CD14-positive monocyte (primary cell): ENCODE measurements around the gene CDC37. TPM values are rescaled to one million over a fixed set of nuclear protein-coding genes. Genes with fewer than 3 reads are reported as not detected.
"Not testable (repeated sequence)": the region's sequence is repeated elsewhere in the genome, so short reads cannot be mapped to it uniquely, and the experiment has no call there.

Experiments
- DNase-seq, 3 donors: peaks; one replicate each; pipeline ENCODE4 v3.0.0-alpha.2; 2011 to 2022
- H2AFZ ChIP-seq: 2 replicates; pipeline ENCODE4 v1.6.0; 2012; ENCODE audit warnings: mild to moderate bottlenecking, low read depth, low read length, inconsistent platforms; ENCODE audit not compliant: insufficient read depth, poor library complexity, severe bottlenecking
- H3K27ac ChIP-seq, 2 donors: 1 replicate in 1 of 2; 2 replicates in 1 of 2; pipeline ENCODE4 v1.5.1; 2012 to 2013; ENCODE audit warnings: low read length in 2 of 2, control low read depth in 1 of 2, inconsistent platforms in 1 of 2, low read depth in 1 of 2, mild to moderate bottlenecking in 1 of 2
- H3K27me3 ChIP-seq, 2 donors: one replicate each; pipeline versions ENCODE4 v1.6.0 to v1.6.1; 2011 to 2013; ENCODE audit warnings: low read length in 2 of 2; ENCODE audit not compliant: control insufficient read depth in 2 of 2, insufficient read depth in 2 of 2
- H3K36me3 ChIP-seq, 2 donors: replicated peaks in 1 of 2; 1 replicate in 1 of 2; 2 replicates in 1 of 2; pipeline versions ENCODE4 v1.5.1 to v1.6.1; 2012 to 2013; ENCODE audit warnings: low read length in 2 of 2, control low read depth in 1 of 2, inconsistent platforms in 1 of 2, mild to moderate bottlenecking in 1 of 2; ENCODE audit not compliant: insufficient read depth in 2 of 2, control insufficient read depth in 1 of 2
- H3K4me1 ChIP-seq, 2 donors: 1 replicate in 1 of 2; 2 replicates in 1 of 2; pipeline versions ENCODE4 v1.5.1 to v1.6.1; 2012 to 2013; ENCODE audit warnings: low read length in 2 of 2, control low read depth in 1 of 2, inconsistent platforms in 1 of 2, mild to moderate bottlenecking in 1 of 2, moderate library complexity in 1 of 2; ENCODE audit not compliant: insufficient read depth in 2 of 2, control insufficient read depth in 1 of 2
- H3K4me2 ChIP-seq: replicated peaks from 2 replicates; pipeline ENCODE3; 2012; ENCODE audit warnings: low read length, moderate library complexity, mild to moderate bottlenecking; ENCODE audit not compliant: poor library complexity, severe bottlenecking; ENCODE audit errors: extremely low read depth
- H3K4me3 ChIP-seq, 3 experiments: fragments of 200-600 bp in 1 of 3; sonication (generic) in 1 of 3; replicated peaks in 1 of 3; 1 replicate in 2 of 3; 2 replicates in 1 of 3; pipeline ENCODE4 v1.5.1; 2011 to 2013; ENCODE audit warnings: low read length in 3 of 3, mild to moderate bottlenecking in 3 of 3, control low read depth in 2 of 3, low read depth in 2 of 3, inconsistent platforms in 1 of 3, moderate library complexity in 1 of 3
- H3K79me2 ChIP-seq: 2 replicates; pipeline ENCODE4 v1.6.0; 2012; ENCODE audit warnings: mild to moderate bottlenecking, control low read depth, inconsistent platforms, low read length, moderate library complexity; ENCODE audit not compliant: insufficient read depth
- H3K9ac ChIP-seq: 2 replicates; pipeline ENCODE4 v1.6.0; 2017; ENCODE audit warnings: low read length, mild to moderate bottlenecking; ENCODE audit not compliant: insufficient read depth, poor library complexity, severe bottlenecking
- H3K9me3 ChIP-seq, 2 donors: replicated peaks in 1 of 2; 1 replicate in 1 of 2; 2 replicates in 1 of 2; pipeline versions ENCODE4 v1.5.1 to v1.6.1; 2012 to 2013; ENCODE audit warnings: low read length in 2 of 2, control low read depth in 1 of 2; ENCODE audit not compliant: control insufficient read depth in 1 of 2, insufficient read depth in 1 of 2
- H4K20me1 ChIP-seq: 2 replicates; pipeline ENCODE4 v1.6.0; 2012; ENCODE audit warnings: mild to moderate bottlenecking, low read length, control low read depth, moderate library complexity; ENCODE audit not compliant: insufficient read depth
- H3K27ac Mint-ChIP-seq, 7 donors: one replicate each; pipeline ENCODE4 v1.8.0; 2020; ENCODE audit warnings: mild to moderate bottlenecking in 7 of 7, mixed read lengths in 7 of 7, moderate library complexity in 6 of 7, inconsistent platforms in 2 of 7
- H3K27me3 Mint-ChIP-seq, 3 donors: one replicate each; pipeline ENCODE4 v1.8.0; 2021 to 2022; ENCODE audit warnings: low read depth in 3 of 3, mild to moderate bottlenecking in 3 of 3, mixed read lengths in 3 of 3, moderate library complexity in 3 of 3, inconsistent platforms in 1 of 3
- H3K36me3 Mint-ChIP-seq, 2 donors: one replicate each; pipeline ENCODE4 v1.8.0; 2020; ENCODE audit warnings: mixed read lengths in 2 of 2, inconsistent platforms in 1 of 2, mild to moderate bottlenecking in 1 of 2
- H3K4me1 Mint-ChIP-seq: one replicate; pipeline ENCODE4 v1.8.0; 2020; ENCODE audit warnings: mild to moderate bottlenecking, mixed read lengths
- H3K4me3 Mint-ChIP-seq, 2 donors: one replicate each; pipeline ENCODE4 v1.8.0; 2020; ENCODE audit warnings: mild to moderate bottlenecking in 2 of 2, mixed read lengths in 2 of 2, moderate library complexity in 1 of 2
- H3K9me3 Mint-ChIP-seq, 7 donors: one replicate each; pipeline ENCODE4 v1.8.0; 2020 to 2022; ENCODE audit warnings: mixed read lengths in 7 of 7, mild to moderate bottlenecking in 6 of 7, moderate library complexity in 6 of 7, inconsistent platforms in 2 of 7
- WGBS: methylation state at CpG from one replicate; pipeline ENCODE4 v1.1.5; 2013; ENCODE audit warnings: missing lambda C conversion rate; ENCODE audit not compliant: insufficient coverage; 5-methylcytosine and 5-hydroxymethylcytosine counted together
- intact Hi-C, 2 donors: fragments of 100-400 bp; cut with micrococcal nuclease; formaldehyde crosslinking; loops; one replicate each; pipeline versions ENCODE4 v1.15.0 to v1.15.1; 2023
- polyA plus RNA-seq, 3 donors: library from polyadenylated mRNA; depleted of rRNA in 1 of 3; unstranded in 2 of 3; stranded (reverse) in 1 of 3; fragments of 300-500 nt in 2 of 3; fragments of >200 nt in 1 of 3; fragmentation: Illumina TruSeq in 2 of 3; gene quantifications; 1 replicate in 2 of 3; 2 replicates in 1 of 3; pipeline ENCODE4 v1.2.3, GENCODE V29; 2012 to 2021
- TF ChIP-seq, protein P1 (sequence below): fragments of 200-600 bp; IDR thresholded peaks from one replicate; pipeline ENCODE4 v1.8.0; 2022; ENCODE audit warnings: antibody characterized with exemption, mild to moderate bottlenecking

CDC37 gene
- polyA plus RNA-seq, 3 donors, result 49.3 to 575 (median 54.9) TPM

DNA sequence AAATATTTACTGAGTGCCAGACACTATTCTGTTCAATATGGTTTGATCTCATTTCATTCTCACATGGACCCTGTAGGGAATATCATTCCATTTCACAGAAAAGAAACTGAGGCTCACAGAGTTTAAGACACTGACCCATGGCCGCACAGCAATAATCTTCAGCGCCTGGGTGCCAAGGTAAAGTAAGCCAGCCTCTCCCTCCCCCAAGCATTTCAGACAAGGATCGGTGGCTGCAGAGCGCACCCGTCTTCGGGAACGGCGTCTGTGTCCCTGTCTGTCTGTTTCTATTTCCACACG is 12.7 kb upstream of the CDC37 start:
- Mint-ChIP-seq H3K4me1 (peaks cover 52% of the 10 kb centered on the region), H3K4me3 (peak overlapping the region; percentile 67 to 87), H3K36me3 (peaks cover 14 to 19% of the 10 kb centered on the region in 2 donors), H3K27me3 (peaks cover 41 to 53% (median 47%) of the 10 kb centered on the region in 3 donors), H3K9me3 (peaks cover 0 to 35% (median 26%) of the 10 kb centered on the region in 7 donors), H3K27ac (peak overlapping the region; percentile 81 to 96 (median 93))
- H3K9ac ChIP-seq, result peak overlapping the region; percentile 49
- peaks cover 8% of the 10 kb centered on the region in 2 donors for H3K9me3 ChIP-seq
- H3K4me2 ChIP-seq, result peak overlapping the region; percentile 69
- peaks cover 27 to 48% of the 10 kb centered on the region in 2 donors for H3K27me3 ChIP-seq
- no peaks in the 10 kb centered on the region for H4K20me1 ChIP-seq
- peak overlapping the region; percentile 1 to 64 (median 34) for H3K4me3 ChIP-seq
- intact Hi-C loops, result loop anchor here in 1 of 2 donors (2.0 kb wide), 1 partner anchor 15 kb away; no protein-coding TSS in a partner anchor
- H3K4me1 ChIP-seq, result peaks cover 54 to 61% of the 10 kb centered on the region in 2 donors
- WGBS, result 17% methylated on average over 9 of the region's 9 CpGs
- H3K36me3 ChIP-seq, result no peaks in the 10 kb centered on the region
- TF ChIP-seq, protein P1, sequence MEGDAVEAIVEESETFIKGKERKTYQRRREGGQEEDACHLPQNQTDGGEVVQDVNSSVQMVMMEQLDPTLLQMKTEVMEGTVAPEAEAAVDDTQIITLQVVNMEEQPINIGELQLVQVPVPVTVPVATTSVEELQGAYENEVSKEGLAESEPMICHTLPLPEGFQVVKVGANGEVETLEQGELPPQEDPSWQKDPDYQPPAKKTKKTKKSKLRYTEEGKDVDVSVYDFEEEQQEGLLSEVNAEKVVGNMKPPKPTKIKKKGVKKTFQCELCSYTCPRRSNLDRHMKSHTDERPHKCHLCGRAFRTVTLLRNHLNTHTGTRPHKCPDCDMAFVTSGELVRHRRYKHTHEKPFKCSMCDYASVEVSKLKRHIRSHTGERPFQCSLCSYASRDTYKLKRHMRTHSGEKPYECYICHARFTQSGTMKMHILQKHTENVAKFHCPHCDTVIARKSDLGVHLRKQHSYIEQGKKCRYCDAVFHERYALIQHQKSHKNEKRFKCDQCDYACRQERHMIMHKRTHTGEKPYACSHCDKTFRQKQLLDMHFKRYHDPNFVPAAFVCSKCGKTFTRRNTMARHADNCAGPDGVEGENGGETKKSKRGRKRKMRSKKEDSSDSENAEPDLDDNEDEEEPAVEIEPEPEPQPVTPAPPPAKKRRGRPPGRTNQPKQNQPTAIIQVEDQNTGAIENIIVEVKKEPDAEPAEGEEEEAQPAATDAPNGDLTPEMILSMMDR, result no peak
- no peak for DNase-seq
- peak overlapping the region; percentile 28 to 52 for H3K27ac ChIP-seq
- H2AFZ ChIP-seq, result peak overlapping the region; percentile 31
- H3K79me2 ChIP-seq, result no peaks in the 10 kb centered on the region

DNA sequence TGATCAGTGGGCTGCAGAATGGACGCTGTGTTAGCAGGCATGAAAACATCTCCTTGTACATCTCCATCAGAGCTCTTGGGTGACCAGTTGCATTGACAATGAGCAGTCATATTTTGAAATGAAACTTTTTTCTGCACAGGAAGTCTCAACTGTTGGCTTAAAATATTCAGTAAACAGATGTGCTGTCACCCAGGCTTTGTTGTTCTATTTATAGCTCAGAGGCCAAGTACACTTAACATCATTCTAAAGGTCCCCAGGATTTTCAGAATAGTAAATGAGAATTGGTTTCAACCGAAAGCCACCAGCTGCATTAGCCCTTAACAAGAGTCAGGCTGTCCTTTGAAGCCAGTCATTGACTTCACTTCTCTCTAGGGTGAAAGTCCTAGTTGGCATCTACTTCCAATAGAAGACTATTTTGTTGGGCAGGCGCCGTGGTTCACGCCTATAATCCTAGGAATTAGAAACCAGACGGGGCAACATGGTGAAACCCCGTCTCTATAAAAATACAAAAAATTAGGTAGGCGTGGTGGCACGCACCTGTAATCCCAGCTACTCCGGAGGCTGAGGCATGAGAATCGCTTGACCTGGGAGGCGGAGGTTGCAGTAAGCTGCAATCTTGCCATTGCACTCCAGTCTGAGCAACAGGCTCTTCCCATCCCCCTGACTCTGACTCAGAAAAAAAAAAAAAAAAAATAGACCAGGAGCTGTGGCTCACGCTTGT is 9.1 kb upstream of the CDC37 start:
- H3K79me2 ChIP-seq, result no peaks in the 10 kb centered on the region
- H3K27ac ChIP-seq, result no peak overlapping the region
- peaks cover 62% of the 10 kb centered on the region for H3K4me1 Mint-ChIP-seq
- no peak overlapping the region for H2AFZ ChIP-seq
- H3K9me3 ChIP-seq, result peaks cover 4 to 6% of the 10 kb centered on the region in 2 donors
- H3K36me3 ChIP-seq, result no peaks in the 10 kb centered on the region
- TF ChIP-seq, protein P1, result no peak
- H3K4me2 ChIP-seq, result no peak overlapping the region
- H3K9ac ChIP-seq, result no peak overlapping the region
- peak overlapping the region in 3 of 7 donors; percentile 8 to 47 (median 36) for H3K27ac Mint-ChIP-seq
- H3K27me3 Mint-ChIP-seq, result peaks cover 15 to 24% (median 18%) of the 10 kb centered on the region in 3 donors
- no peaks in the 10 kb centered on the region for H4K20me1 ChIP-seq
- peak in 1 of 3 donors; percentile 32 for DNase-seq
- peaks cover 4 to 5% of the 10 kb centered on the region in 2 donors for H3K36me3 Mint-ChIP-seq
- no peak overlapping the region for H3K4me3 Mint-ChIP-seq
- H3K4me1 ChIP-seq, result peaks cover 63 to 66% of the 10 kb centered on the region in 2 donors
- peaks cover 0 to 19% (median 8%) of the 10 kb centered on the region in 7 donors for H3K9me3 Mint-ChIP-seq
- H3K4me3 ChIP-seq, result no peak overlapping the region
- peaks cover 2 to 16% of the 10 kb centered on the region in 2 donors for H3K27me3 ChIP-seq
- intact Hi-C loops, result no loop called here
- WGBS, result 83% methylated on average over 8 of the region's 13 CpGs

DNA sequence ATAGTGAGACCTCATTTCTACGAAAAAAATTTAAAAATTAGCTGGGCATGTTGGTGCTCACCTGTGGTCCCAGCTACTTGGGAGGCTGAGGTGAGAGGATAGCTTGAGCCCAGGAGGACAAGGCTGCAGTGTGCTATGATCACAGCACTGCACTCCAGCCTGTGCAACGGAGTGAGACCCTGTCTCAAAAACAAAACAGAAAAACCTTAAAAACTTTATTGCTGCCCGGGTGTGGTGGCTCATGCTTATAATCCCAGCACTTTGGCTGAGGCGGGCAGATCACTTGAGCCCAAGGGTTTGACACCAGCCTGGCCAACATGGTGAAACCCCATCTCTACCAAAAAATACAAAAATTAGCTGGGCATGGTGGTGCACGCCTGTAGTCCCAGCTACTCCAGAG is 7.9 kb upstream of the CDC37 start:
- H3K9ac ChIP-seq, H3K4me3 Mint-ChIP-seq, H3K9me3 ChIP-seq, H3K27me3 ChIP-seq, H3K27ac ChIP-seq, intact Hi-C loops, H3K4me2 ChIP-seq, DNase-seq, H2AFZ ChIP-seq, H3K4me3 ChIP-seq, H3K79me2 ChIP-seq, H3K36me3 ChIP-seq, H3K9me3 Mint-ChIP-seq, H3K36me3 Mint-ChIP-seq, H4K20me1 ChIP-seq: not testable (repeated sequence)
- peaks cover 62 to 65% of the 10 kb centered on the region in 2 donors for H3K4me1 ChIP-seq
- Mint-ChIP-seq H3K27me3 (peaks cover 5 to 14% (median 10%) of the 10 kb centered on the region in 3 donors), H3K4me1 (peaks cover 68% of the 10 kb centered on the region), H3K27ac (peak overlapping the region in 1 of 7 donors; percentile 50)
- WGBS, result 91% methylated on average over 3 of the region's 5 CpGs
